Measurements from ENCODE around the gene BTBD16.

The BTBD16 gene

GRCh38 chr10:122298598-122299301, 27.7 kb downstream of the BTBD16 start:
- H3K9ac ChIP-seq (ENCODE audit: low read length): no peak overlapping the region
- no peaks in the 10 kb centered on the region for H3K9me3 ChIP-seq (ENCODE audit: control insufficient read depth, low read length)
- H3K4me3 ChIP-seq (ENCODE audit: low read length): no peak overlapping the region
- no peaks in the 10 kb centered on the region for H3K36me3 ChIP-seq (ENCODE audit: control insufficient read depth, insufficient read depth, low read length, severe bottlenecking)
- peaks cover 12% of the 10 kb centered on the region for H3K4me1 ChIP-seq (ENCODE audit: control insufficient read depth, insufficient read depth, low read length)
- peaks cover 5% of the 10 kb centered on the region for H3K27me3 ChIP-seq (replicated peaks; ENCODE audit: control insufficient read depth, insufficient read depth, low read length)
- DNase-seq (ENCODE audit: low read depth): peak; percentile 91

GRCh38 chr10:122299423-122300075, 28.5 kb downstream of the BTBD16 start:
- H3K36me3 ChIP-seq (ENCODE audit: control insufficient read depth, insufficient read depth, low read length, severe bottlenecking): no peaks in the 10 kb centered on the region
- no peaks in the 10 kb centered on the region for H3K9me3 ChIP-seq (ENCODE audit: control insufficient read depth, low read length)
- H3K27me3 ChIP-seq (replicated peaks; ENCODE audit: control insufficient read depth, insufficient read depth, low read length): peaks cover 5% of the 10 kb centered on the region
- no peak for DNase-seq (ENCODE audit: low read depth)
- no peak overlapping the region for H3K4me3 ChIP-seq (ENCODE audit: low read length)
- H3K9ac ChIP-seq (ENCODE audit: low read length): no peak overlapping the region
- peaks cover 12% of the 10 kb centered on the region for H3K4me1 ChIP-seq (ENCODE audit: control insufficient read depth, insufficient read depth, low read length)

GRCh38 chr10:122301055-122301810, 30.1 kb downstream of the BTBD16 start:
- H3K9me3 ChIP-seq (ENCODE audit: control insufficient read depth, low read length): peaks cover 6% of the 10 kb centered on the region
- peak; percentile 11 for DNase-seq (ENCODE audit: low read depth)
- no peak overlapping the region for H3K4me3 ChIP-seq (ENCODE audit: low read length)
- H3K4me1 ChIP-seq (ENCODE audit: control insufficient read depth, insufficient read depth, low read length): peaks cover 12% of the 10 kb centered on the region
- H3K27me3 ChIP-seq (replicated peaks; ENCODE audit: control insufficient read depth, insufficient read depth, low read length): peaks cover 3% of the 10 kb centered on the region
- no peaks in the 10 kb centered on the region for H3K36me3 ChIP-seq (ENCODE audit: control insufficient read depth, insufficient read depth, low read length, severe bottlenecking)
- H3K9ac ChIP-seq (ENCODE audit: low read length): no peak overlapping the region

GRCh38 chr10:122301811-122302115, 30.7 kb downstream of the BTBD16 start:
- Histone ChIP-seq H3K27me3 (replicated peaks; ENCODE audit: control insufficient read depth, insufficient read depth, low read length) (no peaks in the 10 kb centered on the region), H3K9me3 (ENCODE audit: control insufficient read depth, low read length) (peaks cover 6% of the 10 kb centered on the region), H3K36me3 (ENCODE audit: control insufficient read depth, insufficient read depth, low read length, severe bottlenecking) (no peaks in the 10 kb centered on the region), H3K9ac (ENCODE audit: low read length) (no peak overlapping the region), H3K4me3 (ENCODE audit: low read length) (no peak overlapping the region), H3K4me1 (ENCODE audit: control insufficient read depth, insufficient read depth, low read length) (peaks cover 12% of the 10 kb centered on the region)
- no peak for DNase-seq (ENCODE audit: low read depth)

- Histone ChIP-seq H3K9me3 (ENCODE audit: control insufficient read depth, low read length) (peaks cover 6% of the 10 kb centered on the region), H3K9ac (ENCODE audit: low read length) (no peak overlapping the region), H3K4me3 (ENCODE audit: low read length) (no peak overlapping the region), H3K27me3 (replicated peaks; ENCODE audit: control insufficient read depth, insufficient read depth, low read length) (no peaks in the 10 kb centered on the region), H3K36me3 (ENCODE audit: control insufficient read depth, insufficient read depth, low read length, severe bottlenecking) (no peaks in the 10 kb centered on the region), H3K4me1 (ENCODE audit: control insufficient read depth, insufficient read depth, low read length) (peaks cover 14% of the 10 kb centered on the region)
- DNase-seq (ENCODE audit: low read depth): no peak
These were observed 31.2 kb downstream of the BTBD16 start for GRCh38 chr10:122302315-122302714.

GRCh38 chr10:122303271-122304053, 32.4 kb downstream of the BTBD16 start:
- DNase-seq (ENCODE audit: low read depth): no peak
- Histone ChIP-seq H3K9me3 (ENCODE audit: control insufficient read depth, low read length) (peaks cover 6% of the 10 kb centered on the region), H3K4me3 (ENCODE audit: low read length) (no peak overlapping the region), H3K36me3 (ENCODE audit: control insufficient read depth, insufficient read depth, low read length, severe bottlenecking) (no peaks in the 10 kb centered on the region), H3K27me3 (replicated peaks; ENCODE audit: control insufficient read depth, insufficient read depth, low read length) (no peaks in the 10 kb centered on the region), H3K9ac (ENCODE audit: low read length) (no peak overlapping the region), H3K4me1 (ENCODE audit: control insufficient read depth, insufficient read depth, low read length) (peaks cover 24% of the 10 kb centered on the region)

- H3K4me1 ChIP-seq (ENCODE audit: control insufficient read depth, insufficient read depth, low read length): peaks cover 29% of the 10 kb centered on the region
- no peak for DNase-seq (ENCODE audit: low read depth)
- no peaks in the 10 kb centered on the region for H3K36me3 ChIP-seq (ENCODE audit: control insufficient read depth, insufficient read depth, low read length, severe bottlenecking)
- H3K27me3 ChIP-seq (replicated peaks; ENCODE audit: control insufficient read depth, insufficient read depth, low read length): no peaks in the 10 kb centered on the region
- H3K9me3 ChIP-seq (ENCODE audit: control insufficient read depth, low read length): peaks cover 6% of the 10 kb centered on the region
- no peak overlapping the region for H3K9ac ChIP-seq (ENCODE audit: low read length)
- H3K4me3 ChIP-seq (ENCODE audit: low read length): no peak overlapping the region
These were observed 33.0 kb downstream of the BTBD16 start for GRCh38 chr10:122304054-122304579.

- DNase-seq (ENCODE audit: low read depth): no peak
- H3K4me3 ChIP-seq (ENCODE audit: low read length): no peak overlapping the region
- H3K9me3 ChIP-seq (ENCODE audit: control insufficient read depth, low read length): peaks cover 6% of the 10 kb centered on the region
- no peak overlapping the region for H3K9ac ChIP-seq (ENCODE audit: low read length)
- no peaks in the 10 kb centered on the region for H3K36me3 ChIP-seq (ENCODE audit: control insufficient read depth, insufficient read depth, low read length, severe bottlenecking)
- H3K4me1 ChIP-seq (ENCODE audit: control insufficient read depth, insufficient read depth, low read length): peaks cover 38% of the 10 kb centered on the region
- no peaks in the 10 kb centered on the region for H3K27me3 ChIP-seq (replicated peaks; ENCODE audit: control insufficient read depth, insufficient read depth, low read length)
These were observed 35.2 kb downstream of the BTBD16 start for GRCh38 chr10:122306282-122306681.

GRCh38 chr10:122306744-122307143, 35.6 kb downstream of the BTBD16 start:
- Histone ChIP-seq H3K36me3 (ENCODE audit: control insufficient read depth, insufficient read depth, low read length, severe bottlenecking) (no peaks in the 10 kb centered on the region), H3K4me1 (ENCODE audit: control insufficient read depth, insufficient read depth, low read length) (peaks cover 38% of the 10 kb centered on the region), H3K27me3 (replicated peaks; ENCODE audit: control insufficient read depth, insufficient read depth, low read length) (no peaks in the 10 kb centered on the region), H3K9me3 (ENCODE audit: control insufficient read depth, low read length) (peaks cover 6% of the 10 kb centered on the region), H3K4me3 (ENCODE audit: low read length) (no peak overlapping the region), H3K9ac (ENCODE audit: low read length) (no peak overlapping the region)
- no peak for DNase-seq (ENCODE audit: low read depth)

- Histone ChIP-seq H3K27me3 (replicated peaks; ENCODE audit: control insufficient read depth, insufficient read depth, low read length) (no peaks in the 10 kb centered on the region), H3K36me3 (ENCODE audit: control insufficient read depth, insufficient read depth, low read length, severe bottlenecking) (no peaks in the 10 kb centered on the region), H3K9me3 (ENCODE audit: control insufficient read depth, low read length) (peaks cover 6% of the 10 kb centered on the region), H3K4me1 (ENCODE audit: control insufficient read depth, insufficient read depth, low read length) (peaks cover 41% of the 10 kb centered on the region), H3K4me3 (ENCODE audit: low read length) (peak overlapping the region; percentile 74), H3K9ac (ENCODE audit: low read length) (peak overlapping the region; percentile 83)
- DNase-seq (ENCODE audit: low read depth): peak; percentile 84
These were observed 36.7 kb downstream of the BTBD16 start for GRCh38 chr10:122307669-122308416.
